ENCODE measurements around the gene ELFN1.

Gene ELFN1

DNA sequence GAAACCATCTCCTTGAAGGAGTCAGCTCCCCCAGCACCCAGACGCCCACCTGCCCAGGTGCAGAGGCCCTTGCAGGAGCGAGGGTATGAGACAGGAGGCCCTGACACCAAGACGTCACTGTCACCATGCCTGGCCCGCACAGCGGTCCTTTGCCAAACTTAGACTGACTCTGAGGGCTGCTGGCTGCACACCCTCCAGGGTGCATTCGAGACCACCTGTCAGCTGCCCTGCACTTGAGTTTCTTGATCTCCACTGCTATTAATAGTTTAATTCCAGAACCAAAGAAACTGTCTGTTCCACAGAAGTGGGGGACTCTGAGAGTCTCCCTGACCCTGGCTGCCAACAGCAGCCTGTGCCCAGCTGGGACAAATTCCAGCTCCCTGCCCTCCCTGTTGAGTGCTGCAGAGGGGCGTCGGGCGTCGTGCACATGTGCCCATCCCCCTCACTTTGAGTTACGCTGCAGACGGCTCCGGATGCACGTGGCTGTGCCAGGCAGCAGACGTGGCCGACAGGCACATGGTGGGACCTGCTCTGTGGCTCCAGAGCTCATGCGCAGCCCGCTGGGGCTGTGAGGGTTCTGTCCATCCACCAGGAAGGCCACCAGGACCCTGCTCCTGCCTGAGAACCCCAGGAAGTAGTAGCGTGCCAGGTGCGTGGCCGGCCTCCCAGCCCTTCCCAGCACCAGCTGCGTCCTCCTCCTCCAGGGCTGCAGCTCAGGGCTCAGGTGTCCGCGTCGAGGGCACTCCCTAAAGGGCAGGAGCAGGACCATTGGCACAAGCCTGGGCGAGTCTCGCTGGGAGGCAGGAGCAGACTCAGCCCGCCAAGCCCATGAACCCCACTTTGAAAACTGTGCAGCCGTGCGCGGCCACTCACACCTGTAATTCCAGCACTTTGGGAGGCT is 24.8 kb downstream of the ELFN1 start:
- Histone ChIP-seq H3K27me3 (ENCODE audit: control insufficient read depth in 1 of 2, insufficient read depth in 2 of 2, low read length in 2 of 2) (peaks cover 4 to 9% of the 10 kb centered on the region in 2 donors), H3K9ac (ENCODE audit: low read depth in 1 of 2, low read length in 2 of 2) (no peak overlapping the region), H3K36me3 (ENCODE audit: control insufficient read depth in 1 of 2, insufficient read depth in 2 of 2, low read length in 2 of 2) (no peaks in the 10 kb centered on the region), H3K9me3 (ENCODE audit: control insufficient read depth in 1 of 2, low read length in 2 of 2) (no peaks in the 10 kb centered on the region), H3K4me3 (ENCODE audit: low read depth in 1 of 2, low read length in 2 of 2) (no peak overlapping the region), H3K27ac (ENCODE audit: low read depth, low read length) (no peak overlapping the region), H3K4me1 (ENCODE audit: control insufficient read depth in 1 of 2, insufficient read depth in 2 of 2, low read length in 2 of 2) (no peaks in the 10 kb centered on the region)

DNA sequence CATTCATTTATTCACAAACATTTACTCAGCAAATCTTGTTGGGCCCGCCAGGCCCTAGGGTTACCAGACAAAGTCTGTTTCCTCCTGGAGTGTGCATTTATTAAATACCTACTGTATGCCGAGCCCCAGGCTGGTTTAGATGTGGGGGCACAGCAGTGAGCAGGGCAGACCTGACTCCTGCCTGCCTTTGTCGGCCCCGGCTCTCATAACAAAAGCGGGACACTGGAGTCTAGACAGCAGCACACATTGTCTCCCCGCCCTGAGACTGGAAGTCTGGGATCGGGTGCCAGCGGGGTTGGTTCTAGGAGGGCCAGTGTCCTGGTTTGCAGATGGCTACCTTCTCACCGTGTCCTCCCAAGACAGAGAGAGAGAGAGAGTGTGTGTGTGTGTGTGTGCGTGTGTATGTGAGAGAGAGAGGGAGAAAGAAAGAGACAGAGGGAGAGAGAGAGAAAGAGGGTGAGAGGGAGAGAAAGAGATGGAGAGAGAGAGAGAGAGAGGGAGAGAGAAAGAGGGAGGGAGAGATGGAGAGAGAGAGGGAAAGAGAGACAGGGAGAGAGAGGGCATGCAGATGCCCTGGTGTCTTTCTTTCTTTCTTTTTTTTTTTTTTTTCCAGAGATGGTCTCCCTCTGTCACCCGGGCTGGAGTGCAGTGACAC is 25.9 kb downstream of the ELFN1 start:
- H3K9me3 ChIP-seq (ENCODE audit: control insufficient read depth in 1 of 2, low read length in 2 of 2) = no peaks in the 10 kb centered on the region
- H3K27me3 ChIP-seq (ENCODE audit: control insufficient read depth in 1 of 2, insufficient read depth in 2 of 2, low read length in 2 of 2) = peaks cover 4 to 9% of the 10 kb centered on the region in 2 donors

DNA sequence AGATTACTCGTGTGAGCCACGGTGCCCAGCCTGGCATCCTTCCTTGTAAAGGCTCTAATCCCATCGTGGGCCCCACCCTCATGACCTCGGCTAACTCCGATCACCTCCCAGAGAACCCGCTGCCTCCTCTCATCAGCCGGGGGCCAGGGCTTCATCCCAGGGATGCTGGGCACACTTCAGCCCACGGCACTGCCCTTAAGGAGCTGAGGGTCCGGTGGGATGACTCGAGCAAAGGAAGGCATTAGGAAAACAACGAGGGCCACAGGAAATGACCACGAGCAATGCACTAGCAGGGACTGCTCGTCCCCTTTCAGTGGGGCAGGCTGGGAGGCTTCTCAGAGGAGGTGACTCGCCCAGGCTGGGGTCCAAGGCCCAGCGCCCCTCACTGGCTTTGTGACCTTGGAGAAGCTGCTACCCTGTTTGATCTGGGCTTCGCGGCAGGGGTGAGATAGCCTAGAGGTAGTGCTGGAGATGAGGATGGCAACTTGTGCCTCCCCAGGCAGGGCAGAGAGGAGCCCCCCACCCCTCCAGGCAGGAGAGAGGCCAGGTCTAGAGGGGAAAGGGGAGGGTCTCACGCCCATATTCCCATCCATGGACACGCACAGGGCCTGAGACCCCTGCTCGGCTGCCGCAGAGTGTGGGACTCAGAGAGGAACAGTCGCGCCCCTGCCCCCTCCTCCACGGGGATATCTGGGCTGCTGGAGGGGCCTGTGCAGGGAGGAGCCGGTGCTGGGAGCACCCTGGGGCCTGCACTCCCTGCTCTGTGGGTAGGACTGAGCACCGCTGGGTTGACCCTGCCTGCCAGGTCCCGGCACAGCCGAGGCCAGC is 26.8 kb downstream of the ELFN1 start:
- no peak overlapping the region for H3K4me3 ChIP-seq (ENCODE audit: low read depth in 1 of 2, low read length in 2 of 2)
- no peak overlapping the region for H3K27ac ChIP-seq (ENCODE audit: low read depth, low read length)

More for the DNA sequence above, 25.9 kb downstream of the ELFN1 start:
- H3K9ac ChIP-seq (ENCODE audit: low read depth in 1 of 2, low read length in 2 of 2) = no peak overlapping the region
- H3K27ac ChIP-seq (ENCODE audit: low read depth, low read length) = no peak overlapping the region
- no peaks in the 10 kb centered on the region for H3K4me1 ChIP-seq (ENCODE audit: control insufficient read depth in 1 of 2, insufficient read depth in 2 of 2, low read length in 2 of 2)
- no peak overlapping the region for H3K4me3 ChIP-seq (ENCODE audit: low read depth in 1 of 2, low read length in 2 of 2)
- H3K36me3 ChIP-seq (ENCODE audit: control insufficient read depth in 1 of 2, insufficient read depth in 2 of 2, low read length in 2 of 2) = no peaks in the 10 kb centered on the region

DNA sequence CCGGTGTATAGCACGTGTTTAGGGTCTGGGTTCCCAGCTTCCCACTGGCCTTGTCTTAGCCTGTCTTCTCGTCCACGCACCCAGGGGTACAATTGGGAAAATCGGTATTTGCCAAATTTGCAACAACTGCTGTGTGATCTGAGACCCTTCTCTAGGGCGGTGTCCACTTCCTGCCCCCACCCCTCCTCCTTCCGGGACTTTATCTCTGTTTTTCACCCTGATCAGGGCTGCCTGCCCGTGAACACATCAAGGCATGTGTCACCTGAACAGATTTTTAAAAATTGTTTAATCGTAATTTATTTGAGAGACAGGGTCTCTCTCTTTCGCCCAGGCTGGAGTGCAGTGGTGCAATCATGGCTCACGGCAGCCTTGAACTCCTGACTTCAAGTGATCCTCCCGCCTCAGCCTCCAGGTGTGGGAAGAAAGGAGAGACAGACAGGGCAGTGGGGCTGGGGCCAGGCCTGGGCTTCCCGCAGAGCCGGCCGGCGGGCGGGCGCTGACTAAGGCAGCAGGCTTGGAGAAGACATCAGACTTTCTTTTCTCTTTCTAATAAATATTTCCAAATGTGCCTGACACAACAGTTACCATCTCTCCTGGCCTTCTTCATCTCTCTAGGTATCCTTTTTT is 27.5 kb downstream of the ELFN1 start:
- H3K36me3 ChIP-seq (ENCODE audit: control insufficient read depth in 1 of 2, insufficient read depth in 2 of 2, low read length in 2 of 2) = no peaks in the 10 kb centered on the region
- no peak overlapping the region for H3K4me3 ChIP-seq (ENCODE audit: low read depth in 1 of 2, low read length in 2 of 2)
- peaks cover under 1% of the 10 kb centered on the region in 2 donors for H3K9me3 ChIP-seq (ENCODE audit: control insufficient read depth in 1 of 2, low read length in 2 of 2)
- peaks cover 4 to 9% of the 10 kb centered on the region in 2 donors for H3K27me3 ChIP-seq (ENCODE audit: control insufficient read depth in 1 of 2, insufficient read depth in 2 of 2, low read length in 2 of 2)
- H3K4me1 ChIP-seq (ENCODE audit: control insufficient read depth in 1 of 2, insufficient read depth in 2 of 2, low read length in 2 of 2) = no peaks in the 10 kb centered on the region
- H3K27ac ChIP-seq (ENCODE audit: low read depth, low read length) = no peak overlapping the region
- no peak overlapping the region for H3K9ac ChIP-seq (ENCODE audit: low read depth in 1 of 2, low read length in 2 of 2)

More for the DNA sequence above, 26.8 kb downstream of the ELFN1 start:
- H3K27me3 ChIP-seq (ENCODE audit: control insufficient read depth in 1 of 2, insufficient read depth in 2 of 2, low read length in 2 of 2) = peaks cover 4 to 9% of the 10 kb centered on the region in 2 donors
- H3K9me3 ChIP-seq (ENCODE audit: control insufficient read depth in 1 of 2, low read length in 2 of 2) = no peaks in the 10 kb centered on the region
- H3K9ac ChIP-seq (ENCODE audit: low read depth in 1 of 2, low read length in 2 of 2) = no peak overlapping the region
- no peaks in the 10 kb centered on the region for H3K4me1 ChIP-seq (ENCODE audit: control insufficient read depth in 1 of 2, insufficient read depth in 2 of 2, low read length in 2 of 2)
- no peaks in the 10 kb centered on the region for H3K36me3 ChIP-seq (ENCODE audit: control insufficient read depth in 1 of 2, insufficient read depth in 2 of 2, low read length in 2 of 2)

DNA sequence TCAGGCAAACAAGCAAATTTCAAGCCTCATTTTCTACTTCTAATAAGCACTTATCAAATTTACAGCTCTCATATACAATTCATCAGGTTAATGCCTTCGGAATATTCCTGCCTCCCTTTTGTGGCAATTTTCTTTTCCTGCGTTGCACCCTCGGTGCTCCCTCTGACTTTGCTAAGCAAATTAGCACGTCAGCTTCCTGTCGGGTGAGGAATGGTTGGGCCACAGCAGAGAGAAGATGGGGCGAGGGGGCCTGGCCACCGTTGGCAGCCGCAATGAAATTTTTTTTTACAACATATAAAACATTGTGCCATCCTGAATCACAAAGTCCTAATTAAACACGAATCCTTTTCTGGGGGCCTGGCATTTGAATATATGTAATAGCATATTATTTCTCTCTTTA is 28.1 kb downstream of the ELFN1 start:
- no peak overlapping the region for H3K27ac ChIP-seq (ENCODE audit: low read depth, low read length)
- no peaks in the 10 kb centered on the region for H3K4me1 ChIP-seq (ENCODE audit: control insufficient read depth in 1 of 2, insufficient read depth in 2 of 2, low read length in 2 of 2)
- peaks cover 3% of the 10 kb centered on the region in 2 donors for H3K9me3 ChIP-seq (ENCODE audit: control insufficient read depth in 1 of 2, low read length in 2 of 2)
- peaks cover 4% of the 10 kb centered on the region in 2 donors for H3K27me3 ChIP-seq (ENCODE audit: control insufficient read depth in 1 of 2, insufficient read depth in 2 of 2, low read length in 2 of 2)
- no peak overlapping the region for H3K9ac ChIP-seq (ENCODE audit: low read depth in 1 of 2, low read length in 2 of 2)
- H3K36me3 ChIP-seq (ENCODE audit: control insufficient read depth in 1 of 2, insufficient read depth in 2 of 2, low read length in 2 of 2) = no peaks in the 10 kb centered on the region
- H3K4me3 ChIP-seq (ENCODE audit: low read depth in 1 of 2, low read length in 2 of 2) = no peak overlapping the region

DNA sequence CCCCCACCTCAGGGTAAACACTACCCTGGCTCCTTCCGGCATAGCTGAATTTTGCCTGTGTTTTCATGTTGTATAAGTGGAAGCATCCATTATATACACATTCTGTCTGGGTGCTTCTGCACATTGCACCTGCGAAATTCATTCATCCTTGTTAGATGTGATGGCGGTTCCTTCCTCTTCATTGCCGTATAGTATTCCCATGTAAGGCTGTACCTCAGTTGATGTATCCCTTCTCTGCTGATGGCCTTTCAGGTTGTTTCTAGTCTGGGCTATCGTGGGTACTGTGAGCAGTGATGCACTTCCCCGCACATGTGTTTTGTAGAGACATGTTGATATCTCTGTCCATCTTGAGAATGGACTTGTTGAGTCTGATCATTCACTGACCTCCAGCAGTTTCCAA is 28.9 kb downstream of the ELFN1 start:
- no peak overlapping the region for H3K27ac ChIP-seq (ENCODE audit: low read depth, low read length)
- H3K27me3 ChIP-seq (ENCODE audit: control insufficient read depth in 1 of 2, insufficient read depth in 2 of 2, low read length in 2 of 2) = peaks cover 0 to 4% of the 10 kb centered on the region in 2 donors

GRCh38 chr7:1700086-1700485 is 30.0 kb downstream of the ELFN1 start:
- no peak overlapping the region for H3K9ac ChIP-seq (ENCODE audit: low read depth in 1 of 2, low read length in 2 of 2)
- no peak overlapping the region for H3K4me3 ChIP-seq (ENCODE audit: low read depth in 1 of 2, low read length in 2 of 2)

More for the DNA sequence above, 28.9 kb downstream of the ELFN1 start:
- no peaks in the 10 kb centered on the region for H3K36me3 ChIP-seq (ENCODE audit: control insufficient read depth in 1 of 2, insufficient read depth in 2 of 2, low read length in 2 of 2)
- H3K4me3 ChIP-seq (ENCODE audit: low read depth in 1 of 2, low read length in 2 of 2) = no peak overlapping the region
- no peaks in the 10 kb centered on the region for H3K4me1 ChIP-seq (ENCODE audit: control insufficient read depth in 1 of 2, insufficient read depth in 2 of 2, low read length in 2 of 2)
- no peak overlapping the region for H3K9ac ChIP-seq (ENCODE audit: low read depth in 1 of 2, low read length in 2 of 2)
- H3K9me3 ChIP-seq (ENCODE audit: control insufficient read depth in 1 of 2, low read length in 2 of 2) = peaks cover 3% of the 10 kb centered on the region in 2 donors

DNA sequence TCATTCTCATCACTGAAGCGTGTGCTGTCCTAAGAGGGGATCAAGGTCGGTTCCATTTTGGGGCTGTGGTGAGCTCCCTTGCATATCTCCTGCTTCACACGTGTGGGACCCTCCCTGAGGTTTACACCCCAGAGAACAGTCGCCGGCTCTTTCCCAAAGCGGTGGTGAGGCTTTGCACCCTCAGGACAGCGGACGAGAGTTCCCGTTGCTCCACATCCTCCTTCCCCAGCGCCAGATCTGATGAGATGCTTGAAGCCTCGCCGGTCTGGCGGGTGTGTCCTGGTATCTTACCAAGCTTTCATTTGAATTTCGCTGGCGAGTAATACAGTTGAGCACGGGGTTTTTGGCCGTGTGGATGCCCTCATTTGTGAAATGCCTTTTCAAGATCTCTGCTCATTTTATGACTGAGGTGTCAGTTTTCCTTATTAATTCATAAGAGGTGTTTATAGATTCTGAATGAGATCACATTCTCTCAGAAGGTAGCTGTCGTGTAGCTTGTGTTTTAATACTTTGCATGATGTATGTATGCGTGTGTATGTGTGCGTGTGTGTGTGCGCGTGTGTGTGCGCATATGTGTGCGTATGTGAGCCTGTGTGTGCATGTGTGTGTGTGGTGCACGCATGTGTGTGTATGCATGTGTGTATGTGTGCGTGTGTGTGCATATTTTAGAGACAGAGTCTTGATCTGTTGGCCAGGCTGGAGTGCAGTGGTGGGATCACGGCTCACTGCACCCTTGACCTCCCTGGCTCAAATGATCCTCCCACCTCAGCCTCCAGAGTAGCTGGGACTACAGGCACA is 30.7 kb downstream of the ELFN1 start:
- H3K27me3 ChIP-seq (ENCODE audit: control insufficient read depth in 1 of 2, insufficient read depth in 2 of 2, low read length in 2 of 2) = peaks cover 0 to 4% of the 10 kb centered on the region in 2 donors
- no peaks in the 10 kb centered on the region for H3K4me1 ChIP-seq (ENCODE audit: control insufficient read depth in 1 of 2, insufficient read depth in 2 of 2, low read length in 2 of 2)
- H3K9ac ChIP-seq (ENCODE audit: low read depth in 1 of 2, low read length in 2 of 2) = no peak overlapping the region
- peaks cover 3% of the 10 kb centered on the region in 2 donors for H3K9me3 ChIP-seq (ENCODE audit: control insufficient read depth in 1 of 2, low read length in 2 of 2)
- no peak overlapping the region for H3K4me3 ChIP-seq (ENCODE audit: low read depth in 1 of 2, low read length in 2 of 2)
- no peaks in the 10 kb centered on the region for H3K36me3 ChIP-seq (ENCODE audit: control insufficient read depth in 1 of 2, insufficient read depth in 2 of 2, low read length in 2 of 2)
- no peak overlapping the region for H3K27ac ChIP-seq (ENCODE audit: low read depth, low read length)

More at GRCh38 chr7:1700086-1700485, 30.0 kb downstream of the ELFN1 start:
- H3K27me3 ChIP-seq (ENCODE audit: control insufficient read depth in 1 of 2, insufficient read depth in 2 of 2, low read length in 2 of 2) = peaks cover 0 to 4% of the 10 kb centered on the region in 2 donors
- peaks cover 3% of the 10 kb centered on the region in 2 donors for H3K9me3 ChIP-seq (ENCODE audit: control insufficient read depth in 1 of 2, low read length in 2 of 2)
- H3K27ac ChIP-seq (ENCODE audit: low read depth, low read length) = no peak overlapping the region
- no peaks in the 10 kb centered on the region for H3K4me1 ChIP-seq (ENCODE audit: control insufficient read depth in 1 of 2, insufficient read depth in 2 of 2, low read length in 2 of 2)
- H3K36me3 ChIP-seq (ENCODE audit: control insufficient read depth in 1 of 2, insufficient read depth in 2 of 2, low read length in 2 of 2) = no peaks in the 10 kb centered on the region

DNA sequence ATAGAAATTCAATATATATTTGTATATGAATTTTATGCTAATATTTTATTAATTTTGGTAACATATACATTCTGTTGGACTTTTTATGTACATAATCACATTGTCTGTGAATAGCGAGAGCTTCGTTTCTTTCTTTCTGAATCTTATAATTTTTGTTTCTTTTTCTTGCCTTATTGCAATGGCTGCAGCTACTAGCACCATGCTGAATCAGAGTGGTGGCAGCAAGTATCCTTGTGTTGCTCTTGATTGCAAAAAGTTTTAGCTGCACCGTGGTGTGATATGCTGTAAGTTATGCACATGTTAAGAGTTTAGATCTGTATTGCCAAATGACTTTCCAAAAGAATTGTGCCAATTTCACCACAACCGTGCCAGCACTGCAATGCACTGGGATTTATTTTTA is 32.6 kb downstream of the ELFN1 start:
- H3K9ac ChIP-seq (ENCODE audit: low read depth in 1 of 2, low read length in 2 of 2) = no peak overlapping the region
- no peak overlapping the region for H3K27ac ChIP-seq (ENCODE audit: low read depth, low read length)
- H3K27me3 ChIP-seq (ENCODE audit: control insufficient read depth in 1 of 2, insufficient read depth in 2 of 2, low read length in 2 of 2) = peaks cover 0 to 4% of the 10 kb centered on the region in 2 donors
- H3K4me1 ChIP-seq (ENCODE audit: control insufficient read depth in 1 of 2, insufficient read depth in 2 of 2, low read length in 2 of 2) = no peaks in the 10 kb centered on the region
- H3K4me3 ChIP-seq (ENCODE audit: low read depth in 1 of 2, low read length in 2 of 2) = no peak overlapping the region
- H3K36me3 ChIP-seq (ENCODE audit: control insufficient read depth in 1 of 2, insufficient read depth in 2 of 2, low read length in 2 of 2) = no peaks in the 10 kb centered on the region
- H3K9me3 ChIP-seq (ENCODE audit: control insufficient read depth in 1 of 2, low read length in 2 of 2) = peaks cover 3% of the 10 kb centered on the region in 2 donors
